Activated CD4-positive, CD25-positive, alpha-beta regulatory T cell (primary cell): Measurements from ENCODE around the gene TECPR2.
"Not testable (repeated sequence)": the region's sequence is repeated elsewhere in the genome, so short reads cannot be mapped to it uniquely, and the experiment has no call there.

ENCODE experiments used
- DNase-seq, 4 experiments: peaks; one replicate each; lab custom pipeline; 2025; lab: John Stamatoyannopoulos, UW

TECPR2 gene

GRCh38 chr14:102362545-102363181 lies at the start of gene TECPR2, which contains the start of gene CINP:
TSS of gene TECPR2 (plus strand) at chr14:102362941. CDS start at chr14:102376722, 13,781 bp downstream.
TSS of gene CINP (minus strand) at chr14:102362890. CDS start at chr14:102362851, 39 bp downstream.
- peak; percentile 92 to 95 (median 93) for DNase-seq

- peak; percentile 63 to 72 (median 66) for DNase-seq
Measured at GRCh38 chr14:102314242-102315011, 48.3 kb upstream of the TECPR2 start.

GRCh38 chr14:102315121-102315520 lies 47.6 kb upstream of the TECPR2 start:
- DNase-seq: no peak

GRCh38 chr14:102316338-102316742 lies 46.4 kb upstream of the TECPR2 start:
- no peak for DNase-seq

- DNase-seq: peak; percentile 87 to 97 (median 92)
Measured at GRCh38 chr14:102316743-102317563, 45.8 kb upstream of the TECPR2 start.

GRCh38 chr14:102317564-102318248 lies 45.0 kb upstream of the TECPR2 start:
- DNase-seq: no peak

- no peak for DNase-seq
Measured at GRCh38 chr14:102318781-102319276, 43.9 kb upstream of the TECPR2 start.

- DNase-seq: peak; percentile 88 to 92 (median 89)
Measured at GRCh38 chr14:102319351-102320032, 43.2 kb upstream of the TECPR2 start, which contains the start of gene ZNF839. TSS of gene ZNF839 (plus strand) at chr14:102319746. CDS start at chr14:102319766, 20 bp downstream.

GRCh38 chr14:102320033-102320660 lies 42.6 kb upstream of the TECPR2 start:
- peak in 1 of 4 experiments; percentile 28 for DNase-seq

GRCh38 chr14:102320671-102321455 lies 41.9 kb upstream of the TECPR2 start:
- no peak for DNase-seq

- DNase-seq: no peak
Measured at GRCh38 chr14:102321456-102322422, 41.0 kb upstream of the TECPR2 start.

- no peak for DNase-seq
Measured at GRCh38 chr14:102323102-102323501, 39.6 kb upstream of the TECPR2 start.

- no peak for DNase-seq
Measured at GRCh38 chr14:102325791-102326345, 36.9 kb upstream of the TECPR2 start.

GRCh38 chr14:102326583-102326982 lies 36.2 kb upstream of the TECPR2 start:
- no peak for DNase-seq

- not testable (repeated sequence) for DNase-seq
Measured at GRCh38 chr14:102329381-102329780, 33.4 kb upstream of the TECPR2 start.

GRCh38 chr14:102330806-102331205 lies 31.9 kb upstream of the TECPR2 start:
- DNase-seq: no peak

- no peak for DNase-seq
Measured at GRCh38 chr14:102333390-102333789, 29.4 kb upstream of the TECPR2 start.
